ENCODE data around the gene LRBA. TPM values are rescaled to one million over a fixed set of nuclear protein-coding genes. Genes with fewer than 3 reads are reported as not detected.

LRBA gene
- total RNA-seq, 1 donor from 2014 or later: 103 TPM

DNA sequence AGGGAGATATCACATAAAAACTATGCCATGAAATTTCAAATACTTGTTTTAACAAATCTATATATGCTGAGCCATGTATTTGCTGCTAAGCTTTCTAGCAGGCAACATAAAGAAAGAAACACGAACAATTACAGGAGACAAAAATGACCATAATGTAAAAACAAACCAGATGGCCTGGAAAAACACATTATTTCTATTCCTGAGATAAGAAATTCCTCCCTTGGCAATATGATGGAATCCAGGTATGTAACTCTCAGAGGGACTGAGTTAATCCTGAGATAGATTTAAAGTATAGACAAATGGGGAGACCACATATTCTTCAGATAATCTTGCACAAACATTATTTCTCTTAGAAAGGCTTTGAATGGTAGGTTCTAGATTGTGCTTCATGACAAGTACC lies 657.3 kb downstream of the LRBA start:
- FAIRE-seq (no peak), DNase-seq (ENCODE audit: low read depth) (no peak)
- TF ChIP-seq, protein P1, sequence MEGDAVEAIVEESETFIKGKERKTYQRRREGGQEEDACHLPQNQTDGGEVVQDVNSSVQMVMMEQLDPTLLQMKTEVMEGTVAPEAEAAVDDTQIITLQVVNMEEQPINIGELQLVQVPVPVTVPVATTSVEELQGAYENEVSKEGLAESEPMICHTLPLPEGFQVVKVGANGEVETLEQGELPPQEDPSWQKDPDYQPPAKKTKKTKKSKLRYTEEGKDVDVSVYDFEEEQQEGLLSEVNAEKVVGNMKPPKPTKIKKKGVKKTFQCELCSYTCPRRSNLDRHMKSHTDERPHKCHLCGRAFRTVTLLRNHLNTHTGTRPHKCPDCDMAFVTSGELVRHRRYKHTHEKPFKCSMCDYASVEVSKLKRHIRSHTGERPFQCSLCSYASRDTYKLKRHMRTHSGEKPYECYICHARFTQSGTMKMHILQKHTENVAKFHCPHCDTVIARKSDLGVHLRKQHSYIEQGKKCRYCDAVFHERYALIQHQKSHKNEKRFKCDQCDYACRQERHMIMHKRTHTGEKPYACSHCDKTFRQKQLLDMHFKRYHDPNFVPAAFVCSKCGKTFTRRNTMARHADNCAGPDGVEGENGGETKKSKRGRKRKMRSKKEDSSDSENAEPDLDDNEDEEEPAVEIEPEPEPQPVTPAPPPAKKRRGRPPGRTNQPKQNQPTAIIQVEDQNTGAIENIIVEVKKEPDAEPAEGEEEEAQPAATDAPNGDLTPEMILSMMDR (IDR thresholded peaks at IDR 0.05; ENCODE audit: insufficient read depth, low read length, severe bottlenecking): no peak
- no peaks in the 10 kb centered on the region for H3K27me3 ChIP-seq (ENCODE audit: control insufficient read depth, insufficient read depth, low read length)
- no peak overlapping the region for H3K4me3 ChIP-seq (ENCODE audit: low read depth, low read length)
- no peaks in the 10 kb centered on the region for H3K36me3 ChIP-seq (ENCODE audit: control insufficient read depth, insufficient read depth, low read length)

DNA sequence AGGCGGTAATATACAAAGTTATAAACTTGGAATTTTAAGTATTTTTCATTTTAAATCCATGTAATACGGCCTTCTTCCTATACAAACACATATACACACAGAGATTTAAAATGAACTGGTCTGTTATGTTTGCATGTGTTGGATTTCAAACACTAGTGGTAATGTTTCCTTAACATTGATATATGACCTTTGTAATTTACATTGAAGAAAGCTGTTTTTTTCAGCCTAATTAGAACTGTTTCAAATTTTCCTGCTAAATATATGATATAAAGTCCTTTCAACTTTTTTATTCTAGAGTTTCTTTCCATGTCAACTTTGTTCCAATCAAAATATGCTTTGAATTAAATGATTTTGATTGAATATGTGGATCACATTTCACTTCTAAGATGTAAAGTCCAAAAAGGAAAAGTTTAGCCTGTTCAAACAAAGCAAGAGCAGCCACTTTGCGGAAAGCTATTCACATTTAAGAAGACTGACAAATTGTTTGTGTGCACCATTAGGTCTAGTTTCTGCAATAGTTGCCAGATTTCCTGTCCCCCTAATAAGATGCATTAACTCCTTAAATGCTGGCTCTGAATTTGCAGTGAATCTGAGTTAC lies 659.1 kb downstream of the LRBA start:
- Histone ChIP-seq H3K36me3 (ENCODE audit: control insufficient read depth, insufficient read depth, low read length) (no peaks in the 10 kb centered on the region), H3K4me3 (ENCODE audit: low read depth, low read length) (no peak overlapping the region), H3K27me3 (ENCODE audit: control insufficient read depth, insufficient read depth, low read length) (no peaks in the 10 kb centered on the region)
- TF ChIP-seq, protein P1 (IDR thresholded peaks at IDR 0.05; ENCODE audit: insufficient read depth, low read length, severe bottlenecking): no peak
- no peak for FAIRE-seq
- no peak for DNase-seq (ENCODE audit: low read depth)

DNA sequence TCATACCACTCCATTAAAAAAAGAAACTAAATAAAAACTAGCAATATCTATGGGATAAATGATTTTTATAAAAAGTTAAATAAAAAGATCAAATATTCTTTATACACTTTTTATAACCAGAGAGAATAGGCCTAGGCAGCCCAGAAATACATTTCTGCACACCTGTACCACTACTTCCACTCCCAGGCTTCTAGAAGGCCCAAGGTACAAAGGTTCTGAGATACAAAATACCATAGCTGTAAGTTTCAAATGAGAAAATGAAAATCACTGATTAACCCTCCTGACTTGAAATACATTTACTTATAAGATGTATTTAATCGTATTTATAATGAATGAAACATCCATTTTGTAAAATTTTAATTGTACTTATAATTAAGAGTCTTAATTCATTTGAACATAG lies 659.7 kb downstream of the LRBA start:
- Histone ChIP-seq H3K4me3 (ENCODE audit: low read depth, low read length) (no peak overlapping the region), H3K36me3 (ENCODE audit: control insufficient read depth, insufficient read depth, low read length) (no peaks in the 10 kb centered on the region), H3K27me3 (ENCODE audit: control insufficient read depth, insufficient read depth, low read length) (no peaks in the 10 kb centered on the region)
- DNase-seq (ENCODE audit: low read depth) (no peak), FAIRE-seq (no peak)
- TF ChIP-seq, protein P1 (IDR thresholded peaks at IDR 0.05; ENCODE audit: insufficient read depth, low read length, severe bottlenecking): no peak

DNA sequence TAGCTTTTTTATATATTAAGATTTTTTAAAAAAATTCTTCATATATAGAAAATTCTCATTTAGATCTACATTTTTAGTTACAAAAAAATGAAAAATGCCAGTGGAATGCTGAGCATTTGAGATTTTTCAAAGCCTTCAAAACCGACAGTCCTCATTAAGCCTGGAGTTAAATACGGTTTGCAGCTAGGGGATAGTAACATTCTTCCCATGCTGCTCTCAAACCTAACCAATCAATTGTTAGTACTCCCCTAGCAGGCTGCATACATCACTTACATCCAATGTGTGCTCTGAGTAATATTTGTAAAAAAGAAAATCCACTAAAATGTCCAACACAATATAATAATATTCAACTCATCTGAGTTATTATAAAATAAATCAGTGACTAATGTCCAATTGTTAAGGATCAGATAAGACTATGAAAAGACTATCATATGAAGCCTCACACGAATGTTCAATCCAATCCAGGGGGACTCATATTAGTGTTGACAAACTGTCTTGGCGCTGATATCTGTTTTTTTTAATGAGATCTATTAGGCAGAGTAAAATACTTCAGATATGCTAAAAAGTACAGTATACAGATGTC lies 660.8 kb downstream of the LRBA start:
- TF ChIP-seq, protein P1 (IDR thresholded peaks at IDR 0.05; ENCODE audit: insufficient read depth, low read length, severe bottlenecking): no peak
- FAIRE-seq (no peak), DNase-seq (ENCODE audit: low read depth) (no peak)
- Histone ChIP-seq H3K36me3 (ENCODE audit: control insufficient read depth, insufficient read depth, low read length) (no peaks in the 10 kb centered on the region), H3K27me3 (ENCODE audit: control insufficient read depth, insufficient read depth, low read length) (no peaks in the 10 kb centered on the region), H3K4me3 (ENCODE audit: low read depth, low read length) (no peak overlapping the region)

DNA sequence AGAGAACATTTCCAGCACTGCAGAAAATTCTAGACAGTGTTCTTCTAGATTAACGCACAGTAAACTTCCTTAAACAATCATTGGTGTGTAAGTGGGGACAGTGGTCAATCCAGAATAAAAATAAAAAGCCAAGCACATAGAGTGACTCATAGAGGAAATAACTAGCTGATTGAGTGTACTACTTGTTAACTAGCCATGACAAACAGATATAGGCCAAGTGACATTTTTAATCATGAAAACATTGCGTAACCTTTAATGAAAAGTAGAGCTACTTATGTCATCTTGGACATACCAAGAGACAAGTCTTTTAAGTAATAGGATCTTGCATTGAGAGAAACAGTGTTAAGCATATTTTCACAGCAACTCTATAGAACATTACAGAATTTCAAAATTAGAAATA lies 667.0 kb downstream of the LRBA start:
- DNase-seq (ENCODE audit: low read depth): peak; percentile 93
- no peaks in the 10 kb centered on the region for H3K27me3 ChIP-seq (ENCODE audit: control insufficient read depth, insufficient read depth, low read length)

More for the DNA sequence above, 667.0 kb downstream of the LRBA start:
- no peak overlapping the region for H3K4me3 ChIP-seq (ENCODE audit: low read depth, low read length)
- peak; percentile 23 for FAIRE-seq
- TF ChIP-seq, protein P1 (IDR thresholded peaks at IDR 0.05; ENCODE audit: insufficient read depth, low read length, severe bottlenecking): no peak
- H3K36me3 ChIP-seq (ENCODE audit: control insufficient read depth, insufficient read depth, low read length): no peaks in the 10 kb centered on the region

Data from bronchial epithelial cell (primary cell).